GM21367 (cell line): Measurements from ENCODE around the gene NFRKB.

Experiments used
- ATAC-seq: cut with Tn5 transposase; IDR thresholded peaks from one replicate; pipeline ENCODE4 v1.9.1; 2021; ENCODE audit not compliant: unreplicated experiment

Gene NFRKB

DNA sequence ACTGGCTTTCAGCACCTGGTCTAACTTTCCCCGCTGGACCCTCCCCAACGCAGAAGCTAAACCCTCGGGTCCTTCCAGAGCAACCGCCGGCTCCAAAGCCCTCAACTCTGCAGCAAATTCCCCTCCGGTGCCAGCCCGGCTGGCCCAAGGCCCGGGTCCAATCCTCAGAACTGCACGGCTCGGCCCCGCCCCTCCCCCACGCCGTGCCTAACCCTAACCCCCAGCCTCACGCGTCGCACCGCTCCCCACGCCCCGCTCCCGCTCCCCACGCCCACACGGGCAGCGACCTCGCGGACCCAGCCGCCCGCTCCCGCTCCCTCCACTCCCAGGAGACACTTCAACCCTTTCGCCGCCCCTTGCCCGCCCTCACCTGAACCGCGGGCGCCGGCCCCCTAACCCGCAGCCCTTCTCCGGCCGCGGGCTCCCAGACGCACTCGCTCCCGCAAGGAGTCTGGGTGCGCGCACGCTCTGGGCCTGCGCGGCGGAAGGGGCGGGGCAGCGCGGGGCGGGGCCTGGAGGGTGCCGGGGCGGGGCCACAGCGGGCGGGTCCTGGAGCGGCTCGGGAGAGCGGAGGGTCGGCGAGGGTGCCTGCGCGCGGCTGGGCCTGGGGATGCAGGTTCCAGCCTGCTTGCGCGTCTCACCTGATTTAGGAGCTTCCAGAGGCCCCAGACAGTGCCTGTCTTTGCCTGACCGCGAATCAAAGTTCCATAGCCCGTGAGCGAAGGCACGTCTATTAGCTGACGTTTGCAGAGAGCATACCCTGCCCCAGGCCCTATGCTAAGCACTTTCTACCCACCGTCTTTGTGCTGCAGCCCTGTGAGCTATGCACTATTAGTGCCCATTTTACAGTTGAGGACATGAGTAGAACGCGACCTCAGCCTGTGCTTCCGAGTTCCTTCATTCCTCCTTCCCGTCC, at the start of gene NFRKB:
TSS of gene NFRKB (minus strand) at position 453 of the 916 bp plus-strand sequence. CDS start 2,729 bp downstream, outside the sequence.
- ATAC-seq, result peak; percentile 94

- no peak for ATAC-seq
Measured at GRCh38 chr11:129944696-129945095, 49.3 kb upstream of the NFRKB start.

DNA sequence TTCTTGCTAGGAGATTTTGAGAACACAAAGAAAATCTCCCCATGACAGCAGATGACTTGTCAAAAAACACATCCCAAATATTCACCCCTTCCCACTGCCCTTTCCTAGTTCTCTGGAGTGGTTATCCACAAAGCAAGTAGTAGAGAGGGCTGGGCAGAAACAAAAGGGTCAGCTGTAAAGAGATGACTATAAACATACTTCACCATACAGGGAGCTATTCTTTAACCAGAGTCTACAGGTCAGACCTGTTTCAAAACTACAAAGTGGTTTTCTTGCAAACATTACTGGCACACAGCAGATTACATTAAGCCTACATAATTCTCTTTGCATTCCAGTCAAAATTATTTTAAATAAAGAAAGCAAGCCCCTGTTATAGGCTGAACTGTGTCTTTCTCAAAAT, 47.7 kb upstream of the NFRKB start:
- ATAC-seq, result no peak

- ATAC-seq, result no peak
Measured at GRCh38 chr11:129939510-129939909, 44.1 kb upstream of the NFRKB start.

- ATAC-seq, result no peak
Measured at GRCh38 chr11:129938764-129939163, 43.4 kb upstream of the NFRKB start.

GRCh38 chr11:129937592-129938238, 42.3 kb upstream of the NFRKB start:
- no peak for ATAC-seq

DNA sequence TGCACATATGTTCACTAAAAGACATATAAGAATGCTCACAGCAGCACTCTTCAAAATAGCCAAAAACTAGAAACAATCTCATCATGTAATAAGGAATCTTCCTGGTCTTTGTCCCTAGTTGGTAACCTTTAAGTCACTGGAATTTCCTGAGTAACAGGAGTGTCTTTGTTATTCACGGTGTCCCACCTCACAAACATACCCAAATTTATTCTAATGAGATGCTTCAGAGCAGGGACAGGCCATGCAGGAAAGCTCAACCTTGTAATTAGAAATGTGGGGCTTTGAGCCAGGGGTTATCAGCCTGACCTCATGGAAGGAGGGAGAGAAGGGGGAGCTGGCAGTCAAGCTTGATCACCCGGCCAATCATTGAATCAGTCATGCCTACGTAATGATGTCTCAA, 40.3 kb upstream of the NFRKB start:
- ATAC-seq, result no peak

GRCh38 chr11:129933891-129934290, 38.5 kb upstream of the NFRKB start:
- no peak for ATAC-seq

DNA sequence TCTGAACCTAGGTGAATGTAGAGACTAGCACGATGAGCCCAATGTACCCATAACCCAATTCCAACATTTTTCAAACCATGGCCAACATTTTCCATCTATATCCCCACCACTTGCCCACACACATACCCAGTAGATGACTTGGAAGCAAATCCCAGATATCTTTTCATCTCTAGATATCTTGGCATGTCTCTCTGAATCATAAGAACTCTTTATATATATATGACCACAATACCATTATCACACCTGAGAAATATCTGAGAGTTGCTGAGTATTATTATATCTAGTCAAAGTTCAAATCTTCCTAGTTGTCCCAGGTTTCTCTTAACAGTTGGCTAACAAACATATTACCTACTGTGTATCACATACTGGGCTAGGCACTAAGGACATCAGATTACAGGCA, 37.9 kb upstream of the NFRKB start:
- ATAC-seq, result no peak

DNA sequence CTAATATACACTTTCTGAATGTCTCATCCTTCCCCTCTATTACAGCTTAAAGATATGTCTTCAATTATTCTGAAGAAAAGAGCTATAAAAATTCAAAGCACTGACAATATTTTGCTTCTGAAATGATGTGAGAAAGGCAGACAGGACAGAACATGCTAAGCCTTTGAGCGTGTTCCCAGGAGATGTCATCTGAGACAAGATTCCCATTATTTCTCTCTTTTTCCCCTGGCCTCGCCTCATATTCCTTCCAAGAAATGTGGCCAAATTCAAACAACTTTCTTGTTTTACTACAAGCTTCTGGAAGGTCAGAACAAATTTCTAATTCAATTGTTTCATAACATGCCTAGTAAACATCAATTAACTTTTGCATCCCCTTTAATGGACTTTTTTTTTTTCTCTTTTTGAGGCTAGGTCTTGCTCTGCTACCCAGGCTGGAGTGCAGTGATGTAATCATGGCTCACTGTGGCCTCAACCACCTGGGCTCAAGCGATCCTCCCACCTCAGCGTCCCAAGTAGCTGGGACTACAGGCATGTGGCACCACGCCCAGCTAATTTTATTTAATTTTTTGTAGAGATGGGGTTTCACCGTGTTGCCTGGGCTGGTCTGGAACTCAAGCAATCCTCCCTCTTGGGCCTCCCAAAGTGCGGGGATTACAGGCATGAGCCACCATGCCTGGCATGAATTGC, 37.1 kb upstream of the NFRKB start:
- no peak for ATAC-seq

GRCh38 chr11:129930743-129931142, 35.4 kb upstream of the NFRKB start:
- ATAC-seq, result no peak

GRCh38 chr11:129930296-129930695, 34.9 kb upstream of the NFRKB start:
- no peak for ATAC-seq

GRCh38 chr11:129929721-129930120, 34.3 kb upstream of the NFRKB start:
- no peak for ATAC-seq

DNA sequence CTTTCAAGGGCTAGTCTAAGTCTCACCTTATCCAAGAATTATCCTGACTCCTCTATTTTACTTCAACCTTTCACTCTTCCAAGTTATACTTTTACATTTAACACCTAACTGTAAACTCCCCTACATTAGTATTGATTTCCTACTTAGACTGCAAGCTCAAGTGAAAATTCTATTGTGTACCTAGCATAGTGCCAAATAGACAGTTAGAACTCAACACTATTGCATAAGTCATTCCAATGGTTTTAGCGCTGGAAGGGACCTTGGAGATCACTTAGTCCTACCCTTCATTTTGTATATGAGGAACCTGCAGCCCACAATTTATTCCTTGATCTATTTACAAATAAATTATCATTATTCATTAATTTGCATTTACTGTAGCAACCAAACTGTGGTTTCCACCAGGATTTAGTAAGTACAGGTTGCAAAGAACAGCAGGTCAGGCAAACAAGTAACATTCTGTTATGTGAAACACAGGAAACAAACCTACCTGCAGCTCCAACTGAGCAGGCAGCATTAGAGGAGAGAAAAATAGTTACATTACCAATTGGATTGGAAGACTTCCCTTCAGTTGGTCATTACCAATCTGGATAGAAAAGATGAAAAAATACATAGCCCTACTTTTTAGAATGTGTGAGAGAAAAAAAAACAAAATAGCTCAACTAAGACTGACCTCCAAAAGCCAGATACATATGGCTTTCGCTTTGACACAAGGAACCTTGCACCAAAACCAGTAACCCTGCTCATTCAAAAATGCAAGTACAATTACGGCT, 33.7 kb upstream of the NFRKB start:
- no peak for ATAC-seq

DNA sequence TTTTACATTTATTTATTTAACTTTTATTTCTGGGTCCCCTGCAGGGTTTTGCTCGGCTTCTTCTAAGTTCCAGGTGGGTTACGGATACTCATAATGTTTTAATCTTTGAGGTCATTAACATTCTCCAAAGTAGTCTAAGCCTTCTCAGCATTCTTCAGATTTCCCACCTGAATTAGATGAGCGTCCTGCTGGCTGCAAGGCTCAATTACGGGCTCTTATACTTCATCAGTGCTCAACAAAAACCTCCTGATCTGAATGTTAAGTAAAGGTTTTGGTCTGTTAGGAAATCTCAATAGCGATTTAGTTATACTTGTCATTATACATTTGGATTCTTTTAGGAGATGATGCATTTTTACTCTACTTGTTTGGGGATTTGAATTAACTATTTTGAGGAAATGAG, 27.3 kb upstream of the NFRKB start:
- no peak for ATAC-seq

- no peak for ATAC-seq
Measured at GRCh38 chr11:129918361-129918760, 23.0 kb upstream of the NFRKB start.

DNA sequence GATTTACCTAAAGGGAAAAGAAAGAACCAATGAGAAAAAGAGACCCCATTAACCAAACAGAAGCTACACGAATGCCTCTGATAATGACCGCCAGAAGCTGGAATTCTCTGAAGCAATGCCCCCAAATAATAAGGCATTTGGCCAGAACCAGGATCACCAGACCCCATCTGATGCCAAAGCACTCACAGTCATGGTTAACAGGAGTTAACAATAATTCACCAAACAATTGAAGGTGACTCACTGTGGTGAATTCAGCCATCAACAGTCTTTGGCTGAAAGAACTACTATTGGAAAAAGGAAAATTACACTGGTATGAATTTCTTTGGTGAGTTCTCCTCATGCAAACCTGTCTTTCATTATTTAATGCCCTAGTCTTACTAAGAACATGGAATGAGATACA, 21.9 kb upstream of the NFRKB start:
- no peak for ATAC-seq

DNA sequence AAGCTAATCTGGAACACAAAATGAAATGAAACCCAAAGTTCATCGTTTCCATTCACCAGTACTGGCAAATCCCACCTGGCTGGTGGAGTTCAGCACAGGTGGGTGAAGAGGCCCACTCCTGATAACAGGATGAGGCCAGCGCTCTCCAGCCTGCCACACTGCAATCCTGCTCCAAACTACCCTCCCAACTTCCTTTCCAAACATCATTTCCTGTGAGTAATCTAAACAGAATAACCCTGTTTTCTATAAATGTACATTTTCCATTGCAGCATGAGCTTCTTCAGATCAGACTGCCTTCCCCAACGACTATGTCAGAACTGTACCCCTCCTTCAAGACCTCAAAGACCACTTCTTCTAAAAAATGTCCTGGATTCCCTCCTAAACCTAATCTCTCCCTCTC, 15.9 kb upstream of the NFRKB start:
- ATAC-seq, result no peak

DNA sequence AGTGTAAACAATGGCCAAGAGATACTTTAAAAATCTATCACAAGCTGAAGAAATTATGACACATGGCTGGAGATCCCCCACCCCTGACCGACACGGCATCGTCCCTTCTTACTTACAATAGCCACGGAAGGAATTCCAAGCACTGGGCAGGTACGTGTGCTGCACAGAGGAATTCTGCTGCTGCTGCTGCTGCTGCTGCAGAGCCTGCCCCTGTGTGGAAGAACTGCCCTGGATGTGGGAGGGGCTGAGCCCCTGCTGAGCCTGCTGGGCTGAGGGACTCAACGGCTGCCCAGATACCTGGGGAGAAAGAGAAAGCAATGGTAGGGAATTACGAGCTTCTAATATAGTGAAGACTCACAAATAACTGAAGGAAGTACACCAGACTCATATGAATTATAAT, 15.0 kb upstream of the NFRKB start:
- ATAC-seq, result no peak

GRCh38 chr11:129905402-129905801, 10.0 kb upstream of the NFRKB start:
- ATAC-seq, result no peak

DNA sequence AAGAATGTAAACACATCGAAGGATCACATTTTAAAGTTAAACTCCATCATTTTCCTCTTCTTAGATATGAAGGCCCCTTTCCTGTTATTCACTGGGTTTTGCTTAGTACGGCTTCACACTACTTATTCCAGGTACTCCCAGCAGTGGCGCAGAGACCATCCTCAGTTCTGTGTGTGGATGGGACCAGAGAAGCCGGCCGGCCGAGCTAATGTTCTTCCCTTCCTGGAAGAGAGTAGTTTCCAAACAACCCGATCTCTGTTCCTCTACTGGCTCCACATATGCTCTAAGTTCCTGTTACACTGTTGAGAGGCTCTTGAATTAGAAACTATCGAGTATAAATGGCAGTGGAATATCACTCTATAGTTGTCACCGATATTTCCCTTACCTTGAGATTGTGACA, 684 bp upstream of the NFRKB start:
- ATAC-seq, result no peak
